ENCODE measurements around the gene DUOX1. TPM values are rescaled to one million over a fixed set of nuclear protein-coding genes. Genes with fewer than 3 reads are reported as not detected.

DUOX1 gene
- polyA plus RNA-seq, 3 donors, result 0.22 TPM; not detected in 2

GRCh38 chr15:45133561-45133920, 3.7 kb downstream of the DUOX1 start:
- Mint-ChIP-seq H3K4me3 (peak overlapping the region in 1 of 2 donors; percentile 11), H3K9me3 (peaks cover 0 to 19% (median 5%) of the 10 kb centered on the region in 7 donors), H3K4me1 (peaks cover 20% of the 10 kb centered on the region), H3K27ac (peak overlapping the region in 1 of 7 donors; percentile 8), H3K36me3 (no peaks in the 10 kb centered on the region), H3K27me3 (ENCODE audit: low read depth in 3 of 3) (peaks cover 69 to 91% (median 81%) of the 10 kb centered on the region in 3 donors)
- H3K9ac ChIP-seq (ENCODE audit: insufficient read depth, low read length, poor library complexity, severe bottlenecking), result peak overlapping the region; percentile 2
- no peak overlapping the region for H3K4me3 ChIP-seq (replicated peaks in 1 of 3; ENCODE audit: low read depth in 2 of 3, low read length in 3 of 3)
- no peak for DNase-seq
- H3K9me3 ChIP-seq (replicated peaks in 1 of 2; ENCODE audit: control insufficient read depth in 1 of 2, insufficient read depth in 1 of 2, low read length in 2 of 2), result peaks cover 0 to 25% of the 10 kb centered on the region in 2 donors
- TF ChIP-seq CTCF (IDR thresholded peaks at IDR 0.05), result no peak
- no peaks in the 10 kb centered on the region for H3K36me3 ChIP-seq (replicated peaks in 1 of 2; ENCODE audit: control insufficient read depth in 1 of 2, insufficient read depth in 2 of 2, low read length in 2 of 2)
- no peak overlapping the region for H2AFZ ChIP-seq (ENCODE audit: insufficient read depth, low read depth, low read length, poor library complexity, severe bottlenecking)
- H4K20me1 ChIP-seq (ENCODE audit: insufficient read depth, low read length), result no peaks in the 10 kb centered on the region
- intact Hi-C loops (cut with micrococcal nuclease), result no loop called here
- no peak overlapping the region for H3K4me2 ChIP-seq (replicated peaks; ENCODE audit: extremely low read depth, low read length, poor library complexity, severe bottlenecking)
- H3K79me2 ChIP-seq (ENCODE audit: insufficient read depth, low read length), result no peaks in the 10 kb centered on the region
- no peak overlapping the region for H3K27ac ChIP-seq (ENCODE audit: low read depth in 1 of 2, low read length in 2 of 2)
- H3K27me3 ChIP-seq (ENCODE audit: control insufficient read depth in 2 of 2, insufficient read depth in 2 of 2, low read length in 2 of 2), result peaks cover 49 to 81% of the 10 kb centered on the region in 2 donors
- peaks cover 9 to 17% of the 10 kb centered on the region in 2 donors for H3K4me1 ChIP-seq (ENCODE audit: control insufficient read depth in 1 of 2, insufficient read depth in 2 of 2, low read length in 2 of 2)
- 86% methylated on average over 4 of the region's 5 CpGs for WGBS (ENCODE audit: insufficient coverage)

GRCh38 chr15:45134046-45134445, 4.3 kb downstream of the DUOX1 start:
- peaks cover 16% of the 10 kb centered on the region for H3K4me1 Mint-ChIP-seq
- Histone ChIP-seq H3K79me2 (ENCODE audit: insufficient read depth, low read length) (no peaks in the 10 kb centered on the region), H3K4me1 (ENCODE audit: control insufficient read depth in 1 of 2, insufficient read depth in 2 of 2, low read length in 2 of 2) (peaks cover 6 to 12% of the 10 kb centered on the region in 2 donors), H3K36me3 (replicated peaks in 1 of 2; ENCODE audit: control insufficient read depth in 1 of 2, insufficient read depth in 2 of 2, low read length in 2 of 2) (no peaks in the 10 kb centered on the region), H3K27ac (ENCODE audit: low read depth in 1 of 2, low read length in 2 of 2) (no peak overlapping the region), H3K9ac (ENCODE audit: insufficient read depth, low read length, poor library complexity, severe bottlenecking) (no peak overlapping the region), H3K4me3 (replicated peaks in 1 of 3; ENCODE audit: low read depth in 2 of 3, low read length in 3 of 3) (no peak overlapping the region), H3K27me3 (ENCODE audit: control insufficient read depth in 2 of 2, insufficient read depth in 2 of 2, low read length in 2 of 2) (peaks cover 44 to 76% of the 10 kb centered on the region in 2 donors), H3K4me2 (replicated peaks; ENCODE audit: extremely low read depth, low read length, poor library complexity, severe bottlenecking) (no peak overlapping the region), H4K20me1 (ENCODE audit: insufficient read depth, low read length) (no peaks in the 10 kb centered on the region), H3K9me3 (replicated peaks in 1 of 2; ENCODE audit: control insufficient read depth in 1 of 2, insufficient read depth in 1 of 2, low read length in 2 of 2) (peaks cover 0 to 20% of the 10 kb centered on the region in 2 donors), H2AFZ (ENCODE audit: insufficient read depth, low read depth, low read length, poor library complexity, severe bottlenecking) (no peak overlapping the region)
- peaks cover 66 to 88% (median 76%) of the 10 kb centered on the region in 3 donors for H3K27me3 Mint-ChIP-seq (ENCODE audit: low read depth in 3 of 3)
- peak overlapping the region in 1 of 2 donors; percentile 82 for H3K4me3 Mint-ChIP-seq
- H3K36me3 Mint-ChIP-seq, result no peaks in the 10 kb centered on the region
- intact Hi-C loops (cut with micrococcal nuclease), result no loop called here
- 100% methylated on average over 1 of the region's 7 CpGs for WGBS (ENCODE audit: insufficient coverage)
- peaks cover 0 to 14% (median 3%) of the 10 kb centered on the region in 7 donors for H3K9me3 Mint-ChIP-seq
- no peak overlapping the region for H3K27ac Mint-ChIP-seq
- no peak for DNase-seq
- TF ChIP-seq CTCF (IDR thresholded peaks at IDR 0.05), result no peak

Data from CD14-positive monocyte (primary cell).